Measurements from ENCODE around the gene AKAP13.

Gene AKAP13

DNA sequence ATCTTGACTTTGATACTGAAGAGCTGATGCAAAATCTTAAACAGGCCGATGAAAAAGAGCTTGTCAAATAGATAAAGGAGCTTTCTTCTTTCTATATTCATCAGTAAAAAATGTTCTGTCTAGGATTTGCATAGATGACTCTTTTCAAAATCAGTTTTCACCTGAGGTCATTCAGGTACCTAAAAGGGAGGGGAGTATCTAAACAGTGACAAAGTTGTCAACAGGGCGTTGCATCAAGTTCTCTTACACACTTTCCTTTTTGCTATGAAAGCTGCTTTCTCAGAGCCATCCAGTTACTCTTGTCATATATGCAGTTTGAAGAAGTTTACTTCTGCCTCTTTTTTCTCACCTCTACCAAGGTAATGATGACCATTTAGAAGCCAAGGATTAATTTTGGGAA is 60.0 kb downstream of the AKAP13 start:
- TF ChIP-seq GATA2 (IDR thresholded peaks at IDR 0.05; ENCODE audit: low read depth, low read length) = no peak
- no peak for TF ChIP-seq GATA3 (IDR thresholded peaks at IDR 0.05; ENCODE audit: low read depth, low read length)

DNA sequence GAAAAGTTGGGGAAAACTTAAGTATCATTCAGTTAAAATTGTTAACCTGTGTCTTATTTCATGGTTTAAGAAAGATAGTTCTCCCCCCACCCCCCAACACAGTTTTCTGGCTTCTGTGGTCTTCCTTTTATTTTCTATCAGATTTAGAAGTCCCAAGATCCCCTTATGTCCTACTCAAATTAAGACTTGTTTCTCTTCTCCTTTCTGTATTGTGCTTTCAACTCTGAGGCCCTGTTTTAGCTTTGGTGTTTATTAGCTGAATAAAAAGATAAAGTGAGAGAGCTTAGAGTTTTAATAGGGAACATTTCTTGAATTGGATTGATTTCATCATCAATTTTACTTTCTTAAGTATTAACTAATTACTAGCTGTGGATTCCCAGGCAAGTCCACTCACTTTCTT is 62.6 kb downstream of the AKAP13 start:
- TF ChIP-seq GATA3 (IDR thresholded peaks at IDR 0.05; ENCODE audit: low read depth, low read length) = no peak
- TF ChIP-seq GATA2 (IDR thresholded peaks at IDR 0.05; ENCODE audit: low read depth, low read length) = no peak

- TF ChIP-seq GATA2 (IDR thresholded peaks at IDR 0.05; ENCODE audit: low read depth, low read length) = no peak
- no peak for TF ChIP-seq GATA3 (IDR thresholded peaks at IDR 0.05; ENCODE audit: low read depth, low read length)
Measured at GRCh38 chr15:85443593-85444087, 63.2 kb downstream of the AKAP13 start.

DNA sequence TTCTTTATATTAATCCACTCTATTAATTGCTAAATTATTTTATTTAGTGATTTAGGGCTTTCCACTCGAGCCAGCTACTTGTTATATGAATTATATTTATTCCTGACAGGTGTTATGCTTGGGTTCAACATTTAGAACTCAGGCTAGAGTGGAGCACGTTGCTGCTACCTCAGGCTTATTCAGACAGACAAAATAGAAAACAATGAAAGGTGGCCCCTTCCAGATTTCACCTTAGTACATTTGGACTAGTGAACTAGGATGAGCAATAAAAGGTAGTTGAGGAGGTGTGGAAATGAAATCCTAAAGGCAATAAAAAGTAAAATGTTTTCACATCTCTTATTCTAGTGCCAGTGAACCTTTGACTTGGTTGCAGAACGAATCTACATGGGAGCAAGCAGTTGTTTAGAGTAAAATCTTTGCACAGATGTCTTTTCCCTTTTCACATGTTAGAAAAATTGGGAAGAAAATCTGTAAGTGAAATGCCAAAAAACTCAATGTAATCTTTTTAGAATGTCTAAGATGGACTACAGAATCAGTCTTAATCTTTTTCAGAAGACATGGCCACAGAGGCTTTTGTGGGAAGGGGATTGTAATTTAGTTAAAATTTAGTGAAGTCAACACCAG is 63.8 kb downstream of the AKAP13 start:
- TF ChIP-seq GATA2 (IDR thresholded peaks at IDR 0.05; ENCODE audit: low read depth, low read length) (no peak), GATA3 (IDR thresholded peaks at IDR 0.05; ENCODE audit: low read depth, low read length) (no peak)

DNA sequence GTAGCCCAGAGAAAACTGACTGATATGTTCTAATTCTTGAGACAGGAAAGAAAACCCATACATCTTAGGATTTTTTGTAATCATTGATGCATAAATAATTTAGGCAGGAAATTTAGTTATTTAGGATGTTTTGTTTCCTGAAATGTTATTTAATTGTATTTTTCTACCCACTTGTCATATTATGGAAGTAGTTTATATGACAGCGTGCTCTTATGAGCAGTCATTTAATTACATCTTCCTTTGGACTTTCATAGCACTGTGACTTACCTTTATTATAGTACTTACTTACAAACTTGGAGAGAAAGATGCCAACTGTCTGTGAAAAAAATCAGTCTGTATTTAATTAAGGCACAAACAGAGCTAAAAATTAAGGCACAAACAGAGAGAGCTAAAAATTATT is 65.0 kb downstream of the AKAP13 start:
- TF ChIP-seq GATA2 (IDR thresholded peaks at IDR 0.05; ENCODE audit: low read depth, low read length) = no peak
- no peak for TF ChIP-seq GATA3 (IDR thresholded peaks at IDR 0.05; ENCODE audit: low read depth, low read length)

DNA sequence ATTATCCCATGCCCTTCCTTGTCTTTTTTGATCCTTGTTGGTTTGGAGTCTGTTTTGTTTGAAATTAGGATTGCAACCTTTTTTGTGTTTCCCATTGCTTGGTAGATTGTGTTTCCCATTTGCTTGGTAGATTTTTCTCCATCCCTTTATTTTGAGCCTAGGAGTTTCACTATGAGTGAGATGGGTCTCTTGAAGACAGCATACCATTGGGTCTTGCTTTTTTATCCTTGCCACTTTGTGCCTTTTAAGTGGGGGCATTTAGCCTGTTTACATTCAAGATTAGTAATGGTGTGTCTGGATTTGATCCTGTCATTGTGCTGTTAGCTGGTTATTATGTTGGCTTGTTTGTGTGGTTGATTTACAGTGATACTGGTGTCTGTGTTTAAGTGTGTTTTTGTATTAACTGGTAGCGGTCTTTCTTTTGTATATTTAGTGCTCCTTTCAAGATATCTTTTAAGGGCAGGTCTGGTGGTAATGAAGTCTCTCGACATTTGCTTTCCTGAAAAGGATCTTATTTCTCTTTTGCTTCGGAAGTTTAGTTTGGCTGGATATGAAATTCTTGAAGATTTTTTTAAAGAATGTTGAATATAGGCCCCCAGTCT is 70.8 kb downstream of the AKAP13 start:
- no peak for TF ChIP-seq GATA2 (IDR thresholded peaks at IDR 0.05; ENCODE audit: low read depth, low read length)
- TF ChIP-seq GATA3 (IDR thresholded peaks at IDR 0.05; ENCODE audit: low read depth, low read length) = no peak

- TF ChIP-seq GATA3 (IDR thresholded peaks at IDR 0.05; ENCODE audit: low read depth, low read length) (no peak), GATA2 (IDR thresholded peaks at IDR 0.05; ENCODE audit: low read depth, low read length) (no peak)
Measured at GRCh38 chr15:85452436-85452835, 72.0 kb downstream of the AKAP13 start.

DNA sequence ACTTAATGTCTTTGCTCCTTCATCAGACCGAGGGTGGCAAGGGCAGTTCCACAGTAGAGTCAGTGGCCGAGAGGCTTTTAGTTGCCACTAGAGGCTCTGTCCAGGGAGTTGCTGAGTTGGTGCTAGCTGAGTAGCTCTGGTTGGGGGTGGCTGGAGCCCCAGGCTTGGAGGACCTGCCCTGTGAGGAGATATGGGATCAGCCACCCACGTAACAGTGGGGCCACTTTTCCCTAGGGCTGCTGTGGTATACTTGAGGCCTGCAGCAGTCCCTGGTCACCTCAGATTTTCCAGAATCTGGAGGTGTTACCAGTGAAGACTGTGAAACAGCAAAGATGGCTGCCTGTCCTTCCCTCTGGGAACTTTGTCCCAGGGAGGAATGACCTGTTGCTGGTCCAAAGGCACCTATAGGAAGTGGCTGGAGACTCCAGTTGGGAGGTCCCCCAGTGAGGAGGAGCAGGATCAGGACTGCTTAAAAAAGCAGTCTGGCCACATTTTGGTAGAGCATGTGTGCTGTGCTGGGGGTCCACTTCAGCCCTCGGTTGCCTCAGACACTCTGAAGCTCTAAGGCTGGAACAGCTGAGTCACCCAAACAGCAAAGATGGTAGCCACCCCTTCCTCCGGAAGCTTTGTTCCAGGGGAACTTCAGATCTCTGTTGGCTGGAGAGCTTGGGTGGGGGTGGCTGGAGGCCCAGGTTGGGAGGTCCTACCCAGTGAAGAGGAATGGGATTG is 72.9 kb downstream of the AKAP13 start:
- no peak for TF ChIP-seq GATA3 (IDR thresholded peaks at IDR 0.05; ENCODE audit: low read depth, low read length)

DNA sequence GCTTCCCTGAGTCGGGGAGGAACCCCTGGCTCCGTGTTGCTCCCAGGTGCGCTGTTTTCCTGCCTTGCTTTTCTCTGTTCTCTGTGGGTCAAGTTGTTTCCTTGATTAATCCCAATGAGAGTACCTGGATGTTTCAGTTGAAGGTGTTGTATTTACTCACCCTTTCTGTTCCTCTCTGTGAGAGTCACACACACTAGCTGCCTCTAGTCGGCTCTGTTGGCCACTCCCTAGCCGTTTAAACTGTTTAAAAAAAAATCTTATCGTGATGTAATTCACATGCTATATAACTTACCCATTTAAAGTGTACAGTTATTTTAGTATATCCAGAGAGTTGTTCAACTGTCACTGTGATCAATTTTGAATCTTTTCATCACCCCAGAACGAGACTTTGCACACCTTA is 74.0 kb downstream of the AKAP13 start:
- no peak for TF ChIP-seq GATA2 (IDR thresholded peaks at IDR 0.05; ENCODE audit: low read depth, low read length)
- no peak for TF ChIP-seq GATA3 (IDR thresholded peaks at IDR 0.05; ENCODE audit: low read depth, low read length)

GRCh38 chr15:85455891-85456290 is 75.5 kb downstream of the AKAP13 start:
- TF ChIP-seq GATA2 (IDR thresholded peaks at IDR 0.05; ENCODE audit: low read depth, low read length) = no peak
- no peak for TF ChIP-seq GATA3 (IDR thresholded peaks at IDR 0.05; ENCODE audit: low read depth, low read length)

DNA sequence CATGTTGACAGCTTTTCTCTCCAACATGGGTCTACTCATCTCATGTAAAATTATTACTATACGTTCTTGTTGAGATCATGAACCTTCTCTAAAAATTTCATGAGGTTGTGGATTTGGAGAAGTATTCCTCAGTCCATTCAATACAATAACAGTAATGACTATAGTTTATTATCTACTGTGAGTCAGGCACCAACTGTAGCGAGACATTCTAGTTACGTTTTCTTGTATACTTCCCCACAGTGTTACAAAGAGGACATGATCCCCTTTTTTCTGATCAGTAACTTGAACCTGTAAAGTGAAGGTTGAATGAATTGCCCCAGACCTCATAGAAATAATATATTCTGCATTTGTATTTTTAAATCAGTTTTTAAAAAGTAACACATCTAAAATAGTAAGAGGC is 76.4 kb downstream of the AKAP13 start:
- no peak for TF ChIP-seq GATA2 (IDR thresholded peaks at IDR 0.05; ENCODE audit: low read depth, low read length)
- no peak for TF ChIP-seq GATA3 (IDR thresholded peaks at IDR 0.05; ENCODE audit: low read depth, low read length)

GRCh38 chr15:85457392-85457968 is 77.1 kb downstream of the AKAP13 start:
- TF ChIP-seq GATA2 (IDR thresholded peaks at IDR 0.05; ENCODE audit: low read depth, low read length) (no peak), GATA3 (IDR thresholded peaks at IDR 0.05; ENCODE audit: low read depth, low read length) (no peak)

DNA sequence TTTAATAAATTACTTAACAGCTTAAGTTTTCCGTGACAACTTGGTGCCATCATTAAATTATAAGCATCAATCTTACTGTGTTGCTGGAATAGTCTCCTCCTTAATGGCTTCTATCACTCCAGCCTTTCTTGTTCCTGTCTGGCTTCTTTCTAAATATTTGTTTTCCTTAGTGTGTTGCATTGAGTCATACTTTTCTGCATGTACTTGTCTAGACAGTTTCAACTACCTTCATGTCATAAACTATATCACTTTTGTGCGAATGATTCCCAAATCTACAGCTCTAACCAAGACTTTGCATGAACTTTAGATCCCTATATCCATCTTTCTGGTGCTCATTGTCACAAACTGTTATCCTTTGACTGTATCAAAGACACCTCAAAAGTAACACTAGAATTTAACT is 78.4 kb downstream of the AKAP13 start:
- TF ChIP-seq GATA3 (IDR thresholded peaks at IDR 0.05; ENCODE audit: low read depth, low read length) (no peak), GATA2 (IDR thresholded peaks at IDR 0.05; ENCODE audit: low read depth, low read length) (no peak)

DNA sequence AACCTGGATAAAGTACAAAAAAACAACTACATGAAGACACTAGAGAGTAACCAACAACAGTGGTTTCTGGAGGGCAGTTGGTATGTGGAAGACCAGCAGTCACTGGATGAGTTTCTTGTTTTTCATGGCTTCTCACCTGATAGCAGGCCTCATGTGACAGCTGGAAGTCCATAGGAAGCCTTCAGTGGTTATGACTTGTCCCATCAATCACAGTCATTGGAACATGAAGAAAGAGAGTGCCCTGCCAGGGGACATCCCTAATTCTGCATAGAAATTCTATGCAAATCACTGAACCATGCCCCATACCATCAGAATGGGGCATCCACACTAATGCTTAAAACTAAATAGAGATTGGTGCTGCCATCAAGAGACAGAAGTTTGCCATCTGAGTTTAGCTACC is 81.6 kb downstream of the AKAP13 start:
- TF ChIP-seq GATA3 (IDR thresholded peaks at IDR 0.05; ENCODE audit: low read depth, low read length) (no peak), GATA2 (IDR thresholded peaks at IDR 0.05; ENCODE audit: low read depth, low read length) (no peak)
